ENCODE data around the gene ZC2HC1C.

GRCh38 chr14:75046899-75047298, 22.5 kb upstream of the ZC2HC1C start:
- TF ChIP-seq CTCF (IDR thresholded peaks at IDR 0.05 in 4 of 5, conservative IDR thresholded peaks at IDR 0.05 in 1 of 5) (no peak), POLR2A (IDR thresholded peaks at IDR 0.05) (no peak)
